ENCODE data around the gene AKT1S1.
"Not testable (repeated sequence)": the region's sequence is repeated elsewhere in the genome, so short reads cannot be mapped to it uniquely, and the experiment has no call there.

Gene AKT1S1

GRCh38 chr19:49877020-49877878 is at the start of gene AKT1S1, which contains the start of gene TBC1D17:
Gene AKT1S1, minus strand, starts transcription at chr19:49877355. Its CDS starts 4,060 bp downstream, at chr19:49873295.
Gene TBC1D17, plus strand, starts transcription at chr19:49877702. Its CDS starts 22 bp downstream, at chr19:49877724.
- DNase-seq, result peak; percentile 100

GRCh38 chr19:49926515-49926914 is 49.4 kb upstream of the AKT1S1 start:
- DNase-seq, result no peak

- DNase-seq, result no peak
Observed at GRCh38 chr19:49925486-49925885, 48.3 kb upstream of the AKT1S1 start.

- DNase-seq, result not testable (repeated sequence)
Observed at GRCh38 chr19:49924881-49925210, 47.7 kb upstream of the AKT1S1 start.

GRCh38 chr19:49924004-49924880 is 47.1 kb upstream of the AKT1S1 start:
- no peak for DNase-seq

- DNase-seq, result no peak
Observed at GRCh38 chr19:49923055-49924003, 46.2 kb upstream of the AKT1S1 start.

GRCh38 chr19:49921871-49922795 is 45.0 kb upstream of the AKT1S1 start:
- DNase-seq, result no peak

GRCh38 chr19:49920624-49921363 is 43.6 kb upstream of the AKT1S1 start:
- no peak for DNase-seq

- no peak for DNase-seq
Observed at GRCh38 chr19:49918089-49918488, 40.9 kb upstream of the AKT1S1 start.

GRCh38 chr19:49916839-49917733 is 39.9 kb upstream of the AKT1S1 start:
- no peak for DNase-seq

- no peak for DNase-seq
Observed at GRCh38 chr19:49915271-49915670, 38.1 kb upstream of the AKT1S1 start.

- no peak for DNase-seq
Observed at GRCh38 chr19:49913720-49914119, 36.6 kb upstream of the AKT1S1 start.

GRCh38 chr19:49912965-49913685 is 36.0 kb upstream of the AKT1S1 start:
- no peak for DNase-seq

GRCh38 chr19:49911381-49912145 is 34.4 kb upstream of the AKT1S1 start:
- DNase-seq, result peak; percentile 56

GRCh38 chr19:49910179-49910578 is 33.0 kb upstream of the AKT1S1 start:
- DNase-seq, result no peak

GRCh38 chr19:49908480-49909420 is 31.6 kb upstream of the AKT1S1 start:
- DNase-seq, result no peak
